ES-I3 (cell line): ENCODE data around the gene HOXD12.

ENCODE experiments used
- H3K36me3 ChIP-seq: 2 replicates; pipeline ENCODE4 v1.6.1; 2013; ENCODE audit warnings: mild to moderate bottlenecking, low read length, control low read depth, moderate library complexity; ENCODE audit not compliant: insufficient read depth
- H3K4me1 ChIP-seq: 2 replicates; pipeline ENCODE4 v1.6.1; 2013; ENCODE audit warnings: mild to moderate bottlenecking, control low read depth, low read length; ENCODE audit not compliant: insufficient read depth
- H3K9ac ChIP-seq: 2 replicates; pipeline ENCODE4 v1.6.1; 2013; ENCODE audit warnings: low read depth, mild to moderate bottlenecking, low read length, moderate library complexity
- H3K9me3 ChIP-seq: 2 replicates; pipeline ENCODE4 v1.6.1; 2013; ENCODE audit warnings: mild to moderate bottlenecking, low read length, moderate library complexity; ENCODE audit not compliant: control insufficient read depth, insufficient read depth

The HOXD12 gene, protein sequence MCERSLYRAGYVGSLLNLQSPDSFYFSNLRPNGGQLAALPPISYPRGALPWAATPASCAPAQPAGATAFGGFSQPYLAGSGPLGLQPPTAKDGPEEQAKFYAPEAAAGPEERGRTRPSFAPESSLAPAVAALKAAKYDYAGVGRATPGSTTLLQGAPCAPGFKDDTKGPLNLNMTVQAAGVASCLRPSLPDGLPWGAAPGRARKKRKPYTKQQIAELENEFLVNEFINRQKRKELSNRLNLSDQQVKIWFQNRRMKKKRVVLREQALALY

DNA sequence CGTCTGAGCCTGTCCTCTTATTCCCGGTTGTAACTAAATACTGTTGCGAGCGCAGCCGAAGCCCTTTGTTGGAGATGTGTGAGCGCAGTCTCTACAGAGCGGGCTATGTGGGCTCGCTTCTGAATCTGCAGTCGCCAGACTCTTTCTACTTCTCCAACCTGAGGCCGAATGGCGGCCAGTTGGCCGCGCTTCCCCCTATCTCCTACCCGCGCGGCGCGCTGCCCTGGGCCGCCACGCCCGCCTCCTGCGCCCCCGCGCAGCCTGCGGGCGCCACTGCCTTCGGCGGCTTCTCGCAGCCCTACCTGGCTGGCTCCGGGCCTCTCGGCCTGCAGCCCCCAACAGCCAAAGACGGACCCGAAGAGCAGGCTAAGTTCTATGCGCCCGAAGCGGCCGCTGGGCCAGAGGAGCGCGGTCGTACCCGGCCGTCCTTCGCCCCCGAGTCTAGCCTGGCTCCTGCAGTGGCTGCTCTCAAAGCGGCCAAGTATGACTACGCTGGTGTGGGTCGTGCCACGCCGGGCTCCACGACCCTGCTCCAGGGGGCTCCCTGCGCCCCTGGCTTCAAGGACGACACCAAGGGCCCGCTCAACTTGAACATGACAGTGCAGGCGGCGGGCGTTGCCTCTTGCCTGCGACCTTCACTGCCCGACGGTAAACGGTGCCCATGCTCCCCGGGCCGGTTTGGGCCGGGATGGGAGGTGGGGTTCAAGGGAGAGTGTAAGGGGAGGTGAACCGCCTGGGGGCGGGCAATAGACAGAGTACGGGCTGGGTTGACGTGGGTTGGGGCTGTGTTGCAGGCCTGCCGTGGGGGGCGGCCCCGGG is at the start of gene HOXD12:
HOXD12 (plus strand) TSS at position 68 of the 819 bp plus-strand sequence; CDS start at position 75, 7 bp downstream.
- Histone ChIP-seq H3K9me3 (no peaks in the 10 kb centered on the region), H3K4me1 (peaks cover 9% of the 10 kb centered on the region)

DNA sequence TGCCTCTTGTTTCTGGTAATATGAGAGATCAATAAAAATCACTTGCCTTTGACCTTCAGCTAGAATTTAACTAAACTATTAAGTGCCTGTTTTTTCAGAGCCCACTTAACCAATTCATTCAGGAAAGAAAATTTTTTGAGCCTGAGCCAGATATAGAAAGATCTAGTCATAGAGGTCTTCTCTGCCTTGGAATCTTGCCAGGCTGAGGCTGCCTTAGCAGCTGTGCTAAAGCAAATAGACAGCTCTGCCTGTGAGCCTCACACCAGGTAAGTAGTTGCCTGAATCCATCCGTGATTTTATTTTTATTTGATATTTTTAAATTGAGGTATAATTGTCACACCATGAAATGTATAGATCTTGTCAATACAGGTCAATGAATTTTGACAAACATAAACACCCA is 43.2 kb upstream of the HOXD12 start:
- H3K4me1 ChIP-seq = no peaks in the 10 kb centered on the region
- H3K9ac ChIP-seq = no peak overlapping the region
- no peaks in the 10 kb centered on the region for H3K9me3 ChIP-seq
- H3K36me3 ChIP-seq = no peaks in the 10 kb centered on the region

More for the DNA sequence above, at the start of gene HOXD12:
- Histone ChIP-seq H3K9ac (peak within 1 kb of the TSS; percentile 28; the same call in 1 of the 2 replicates), H3K36me3 (no peaks in the 10 kb centered on the region)

DNA sequence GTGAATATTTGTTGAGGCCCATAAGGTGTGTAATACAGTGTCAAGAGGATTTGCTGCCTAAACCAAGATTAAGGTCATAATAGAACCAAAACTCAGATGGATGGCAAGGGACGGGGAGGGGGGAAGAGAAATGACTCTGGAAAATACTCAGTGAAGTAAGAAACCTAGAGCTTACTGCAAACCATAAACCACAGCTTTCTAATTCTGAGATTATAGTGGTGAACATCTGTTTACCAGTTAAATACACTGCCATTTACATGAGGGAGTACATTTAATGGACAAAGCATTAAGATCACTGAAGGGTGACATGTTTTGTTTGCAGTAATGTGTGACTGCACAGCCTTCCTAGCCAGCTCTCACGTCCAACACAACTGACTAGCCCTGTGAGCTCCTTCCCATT is 35.6 kb upstream of the HOXD12 start:
- H3K9ac ChIP-seq = no peak overlapping the region
- H3K36me3 ChIP-seq = no peaks in the 10 kb centered on the region
- H3K9me3 ChIP-seq = peaks cover 3% of the 10 kb centered on the region; the same call in 1 of the 2 replicates
- H3K4me1 ChIP-seq = no peaks in the 10 kb centered on the region

DNA sequence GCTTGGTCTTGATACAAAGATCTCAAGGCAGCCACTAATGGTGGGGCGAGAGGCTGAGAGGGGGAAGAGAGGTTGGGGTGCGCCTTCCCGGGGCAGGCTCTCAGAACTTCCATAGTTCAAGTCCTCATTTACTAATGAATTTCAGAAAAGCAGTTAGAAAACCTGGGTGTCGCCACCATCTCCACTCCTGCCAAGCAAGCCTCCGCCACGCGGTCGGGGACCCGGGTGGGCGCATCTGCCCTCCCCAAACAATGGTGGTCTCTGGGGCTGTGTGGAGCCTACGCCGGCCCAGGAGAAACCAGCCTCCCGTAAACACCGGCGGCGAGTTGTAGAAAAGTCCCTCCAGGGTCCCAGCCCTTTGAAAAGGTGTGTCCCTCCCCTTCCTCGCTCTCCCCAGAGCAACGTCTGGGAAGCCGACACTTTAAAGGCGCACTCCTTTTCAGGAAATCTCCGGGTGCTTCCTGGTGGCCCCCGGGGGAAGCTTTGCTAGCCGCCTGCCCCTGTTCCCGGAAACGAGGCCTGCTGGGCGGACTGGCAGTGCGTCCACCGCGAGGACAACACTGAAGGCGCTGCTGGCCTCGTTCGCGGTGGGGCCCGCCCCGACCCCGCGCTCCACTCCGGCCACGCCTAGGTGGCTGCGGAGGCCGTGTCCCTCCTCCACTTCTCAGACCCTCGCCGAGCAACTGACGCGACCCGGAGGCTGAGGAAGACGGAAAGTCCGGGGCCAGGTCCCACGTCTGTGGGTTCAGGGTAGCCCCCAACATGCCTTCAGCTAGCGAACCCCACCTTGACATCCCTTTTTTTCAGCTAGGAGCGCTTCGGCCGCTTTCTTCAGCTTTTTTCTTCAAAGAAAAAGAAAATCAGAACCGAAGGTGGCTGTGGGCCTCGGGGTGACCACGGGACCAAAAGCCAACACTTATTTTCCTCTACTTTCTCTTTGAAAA is 32.7 kb upstream of the HOXD12 start:
- H3K4me1 ChIP-seq = no peaks in the 10 kb centered on the region
- no peaks in the 10 kb centered on the region for H3K36me3 ChIP-seq
- H3K9me3 ChIP-seq = peaks cover 3% of the 10 kb centered on the region; the same call in 1 of the 2 replicates
- H3K9ac ChIP-seq = no peak overlapping the region

DNA sequence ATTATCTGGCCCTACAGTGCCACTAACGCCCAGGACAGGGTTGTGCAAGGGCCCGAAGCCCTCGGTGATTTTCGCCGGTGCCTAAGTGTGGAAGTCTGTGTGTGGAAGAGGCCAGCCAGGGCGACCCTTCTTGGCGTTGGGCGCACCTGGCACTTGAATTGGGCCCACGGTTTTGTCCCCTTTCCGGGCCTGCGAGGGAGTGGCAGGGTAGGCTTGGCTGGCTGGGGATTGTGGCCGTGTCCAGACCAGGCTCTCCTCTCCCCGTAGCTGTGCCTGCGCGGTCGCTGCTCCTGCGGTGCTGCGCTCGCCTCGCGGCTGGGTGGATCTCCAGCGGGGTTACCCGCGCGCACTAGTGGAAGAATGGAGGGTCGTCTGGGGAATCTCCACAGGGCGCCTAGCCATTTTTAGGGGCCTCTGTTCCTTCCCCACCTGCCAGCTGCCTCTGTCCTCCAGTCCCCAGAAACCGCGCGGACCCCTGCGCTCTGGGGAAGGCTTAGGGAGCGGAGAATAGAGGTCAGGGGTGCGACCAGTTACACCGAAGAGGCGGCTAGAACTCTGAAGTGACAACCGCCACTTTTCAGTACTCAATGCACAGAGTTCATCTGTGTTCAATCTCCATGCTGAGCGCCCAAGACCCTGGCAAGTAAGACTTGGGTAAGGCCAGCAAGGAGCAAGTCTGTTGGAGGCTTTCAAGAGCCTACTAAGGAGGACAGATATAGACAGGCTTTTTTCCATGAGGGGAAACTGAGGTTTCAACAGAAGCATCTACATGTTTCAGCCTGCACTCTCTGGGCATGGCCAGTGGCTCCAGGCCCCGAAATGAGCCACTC is 31.8 kb upstream of the HOXD12 start:
- H3K9me3 ChIP-seq = peaks cover 3% of the 10 kb centered on the region; the same call in 1 of the 2 replicates
- H3K9ac ChIP-seq = no peak overlapping the region
- H3K4me1 ChIP-seq = no peaks in the 10 kb centered on the region
- no peaks in the 10 kb centered on the region for H3K36me3 ChIP-seq

DNA sequence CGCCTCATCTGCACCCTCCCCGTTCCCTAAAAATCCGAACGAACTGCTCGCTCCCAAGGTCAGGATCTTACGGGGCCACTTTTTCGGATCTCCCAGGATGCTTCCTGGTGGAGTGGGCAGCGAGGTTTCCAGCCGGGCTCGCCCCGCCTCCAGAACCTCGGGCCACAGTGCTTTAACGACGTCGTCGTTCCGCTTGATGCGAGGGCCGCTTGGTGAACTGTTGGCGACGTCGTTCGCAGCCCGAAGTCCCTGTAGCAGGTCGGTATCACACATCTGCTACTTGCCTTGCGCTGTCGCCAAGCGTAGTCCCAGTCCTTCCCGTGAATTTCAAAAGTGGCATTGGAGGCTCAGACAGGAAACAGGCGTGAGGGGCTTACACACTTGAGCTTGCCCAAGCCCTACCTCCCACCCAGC is 31.2 kb upstream of the HOXD12 start:
- Histone ChIP-seq H3K9me3 (peaks cover 3% of the 10 kb centered on the region; the same call in 1 of the 2 replicates), H3K9ac (no peak overlapping the region), H3K36me3 (no peaks in the 10 kb centered on the region), H3K4me1 (no peaks in the 10 kb centered on the region)

DNA sequence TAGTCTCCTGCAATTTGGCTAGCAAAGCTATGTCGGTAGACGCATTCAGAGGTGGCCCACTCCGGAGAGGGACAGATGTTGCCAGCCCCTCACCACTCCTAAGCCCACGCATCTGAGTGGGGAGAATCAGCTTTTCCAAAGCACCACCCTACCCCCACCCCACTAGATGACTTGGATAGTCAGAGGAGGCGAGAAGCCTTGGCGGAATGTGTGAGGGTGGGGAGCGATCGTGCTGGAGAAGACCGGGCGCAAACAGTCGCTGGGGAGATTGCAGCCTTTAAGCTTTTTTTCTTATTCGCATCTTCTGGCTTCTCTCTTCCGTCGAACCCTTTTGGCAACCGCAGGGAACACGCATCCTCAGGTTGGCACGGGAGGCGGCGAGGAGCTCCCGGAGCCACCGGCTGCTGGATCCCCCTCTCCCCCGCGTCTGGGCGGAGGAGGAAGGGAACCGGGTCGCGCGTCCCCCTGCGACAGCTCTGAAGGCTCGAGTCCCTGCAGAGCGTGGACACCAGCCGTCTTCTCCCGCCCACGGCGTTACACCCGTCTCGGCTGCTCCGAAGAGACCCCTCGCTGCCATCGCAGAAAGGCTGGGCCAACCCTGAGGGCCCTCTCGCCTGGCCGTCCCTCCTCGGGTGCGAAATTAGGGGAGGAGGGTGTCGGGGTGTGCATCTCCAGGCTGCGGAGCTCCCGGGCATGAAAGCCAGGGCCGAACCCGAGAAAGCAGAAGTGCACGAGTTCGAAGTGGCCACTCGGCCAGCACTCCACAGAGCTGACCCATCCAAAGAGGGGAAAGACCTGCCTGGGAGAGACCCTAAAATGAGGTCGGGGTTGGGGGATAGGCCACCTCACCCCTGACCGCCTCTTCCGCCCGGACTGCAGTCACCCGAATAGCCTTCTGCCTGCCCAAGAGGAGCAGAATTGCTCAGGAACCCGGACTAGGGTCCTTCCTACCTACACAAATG is 28.0 kb upstream of the HOXD12 start:
- H3K9me3 ChIP-seq = peaks cover 3% of the 10 kb centered on the region; the same call in 1 of the 2 replicates

DNA sequence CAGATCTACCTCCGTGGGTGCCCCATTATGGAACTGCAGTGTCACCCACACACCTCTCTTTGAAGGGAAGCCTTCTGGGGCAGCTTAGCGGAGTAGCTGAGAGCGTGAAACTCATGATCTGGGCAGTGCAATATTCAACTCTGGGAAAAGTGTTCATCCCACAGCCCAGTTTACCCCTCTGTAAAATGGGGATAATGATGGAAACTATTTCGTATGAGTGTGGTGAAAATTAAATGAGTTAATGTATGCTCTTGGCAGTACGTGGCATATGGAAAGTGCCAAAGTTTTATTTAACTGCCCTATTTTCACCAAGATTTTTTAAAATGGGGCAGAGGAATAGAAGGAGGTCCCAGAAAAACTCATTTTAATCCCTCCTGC is 27.3 kb upstream of the HOXD12 start:
- Histone ChIP-seq H3K9ac (no peak overlapping the region), H3K4me1 (no peaks in the 10 kb centered on the region), H3K9me3 (peaks cover 3% of the 10 kb centered on the region; the same call in 1 of the 2 replicates), H3K36me3 (no peaks in the 10 kb centered on the region)

More for the DNA sequence above, 28.0 kb upstream of the HOXD12 start:
- H3K9ac ChIP-seq = no peak overlapping the region
- no peaks in the 10 kb centered on the region for H3K36me3 ChIP-seq
- no peaks in the 10 kb centered on the region for H3K4me1 ChIP-seq

DNA sequence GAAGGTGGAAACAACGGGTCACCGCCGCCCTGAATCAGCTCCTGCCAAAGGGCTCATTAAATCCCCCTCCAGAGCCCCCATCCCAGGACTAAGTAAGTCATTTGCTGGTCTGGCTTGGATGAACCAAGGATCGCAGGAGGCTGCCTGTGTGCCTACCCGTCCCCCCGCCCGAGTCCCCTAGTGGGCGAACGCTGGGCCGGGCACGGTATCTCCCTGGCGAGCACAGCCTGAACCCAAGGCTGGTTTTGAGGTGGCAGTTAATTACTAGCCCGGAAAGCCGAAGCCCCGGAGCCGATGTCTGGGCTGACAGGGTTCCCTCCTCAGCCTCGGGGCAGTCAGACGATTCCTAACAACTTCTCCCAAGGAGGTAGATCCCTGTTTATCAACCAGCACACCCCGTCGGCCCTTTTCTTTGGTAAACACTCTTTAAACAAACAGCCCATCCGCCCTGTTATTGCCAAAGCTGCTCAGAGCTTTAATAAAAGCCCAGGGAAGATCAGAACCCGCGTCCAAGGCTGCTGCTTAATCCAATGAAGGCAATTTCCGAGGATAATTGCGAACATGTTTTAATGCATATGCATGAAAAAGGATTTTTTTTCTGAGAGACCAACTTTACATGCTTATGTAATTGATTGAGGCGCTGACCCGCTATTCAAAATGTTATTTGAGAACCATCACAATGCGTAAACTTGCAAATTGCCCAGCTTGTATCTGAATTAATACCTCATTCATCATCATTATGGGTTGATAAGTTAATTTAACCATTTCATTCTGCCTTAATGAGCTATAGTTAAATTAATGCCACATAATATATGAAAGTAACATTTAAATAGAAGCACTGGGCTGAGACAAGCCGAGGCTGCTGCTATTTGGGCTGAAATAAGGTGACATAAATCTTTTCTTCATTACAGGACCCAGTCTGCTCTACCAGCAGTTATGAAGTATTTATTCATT is 26.4 kb upstream of the HOXD12 start:
- Histone ChIP-seq H3K9ac (no peak overlapping the region), H3K36me3 (no peaks in the 10 kb centered on the region), H3K4me1 (no peaks in the 10 kb centered on the region), H3K9me3 (peaks cover 2% of the 10 kb centered on the region; the same call in 1 of the 2 replicates)

DNA sequence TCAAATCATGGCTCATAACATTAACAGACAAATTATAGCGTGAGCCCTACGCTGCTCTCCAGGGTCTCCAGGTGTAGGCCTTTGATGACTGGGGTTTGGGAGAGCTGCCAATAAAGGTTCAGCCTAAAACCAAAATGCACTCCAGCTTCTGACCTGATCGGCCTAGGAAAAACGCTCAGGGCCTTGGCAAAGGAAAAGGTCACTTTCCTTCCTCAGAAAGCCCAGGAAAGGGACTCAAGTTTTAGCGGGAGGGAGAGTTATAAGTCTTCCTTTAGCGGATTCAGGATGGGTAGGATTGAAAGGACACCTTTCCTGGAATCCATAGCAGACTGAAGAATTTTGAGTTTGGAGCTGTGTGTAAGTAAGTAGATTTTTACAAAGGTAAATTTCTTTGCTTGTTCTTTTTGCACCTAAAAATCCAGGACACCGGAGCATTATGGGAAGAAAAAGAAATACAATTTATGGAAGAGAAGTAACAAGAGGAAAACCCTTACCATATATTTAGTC is 24.6 kb upstream of the HOXD12 start:
- Histone ChIP-seq H3K9me3 (no peaks in the 10 kb centered on the region), H3K36me3 (no peaks in the 10 kb centered on the region), H3K9ac (peak overlapping the region; percentile 39; the same call in 1 of the 2 replicates), H3K4me1 (no peaks in the 10 kb centered on the region)

DNA sequence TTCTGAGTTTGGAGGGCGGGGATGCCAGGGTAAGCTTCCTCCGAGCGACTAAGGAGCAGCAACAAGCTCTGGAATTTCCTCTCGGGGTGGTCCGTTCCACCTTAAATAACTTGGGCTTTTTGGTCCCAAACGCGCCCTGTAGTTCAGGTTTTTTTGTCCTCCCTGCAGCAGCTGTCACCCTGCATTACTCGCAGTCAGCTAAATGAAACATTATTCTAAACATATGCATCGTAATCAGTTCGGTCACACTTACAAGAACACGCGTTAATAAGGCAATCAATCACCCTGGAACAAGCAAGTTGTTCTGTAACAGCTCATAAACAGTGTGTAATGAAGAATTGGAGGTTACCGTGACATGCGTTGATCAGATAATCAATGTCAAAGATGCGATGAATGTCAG is 24.1 kb upstream of the HOXD12 start:
- peak overlapping the region; percentile 39; the same call in 1 of the 2 replicates for H3K9ac ChIP-seq
- H3K4me1 ChIP-seq = no peaks in the 10 kb centered on the region
- H3K36me3 ChIP-seq = no peaks in the 10 kb centered on the region
- no peaks in the 10 kb centered on the region for H3K9me3 ChIP-seq
